Stimulated activated CD4-positive, alpha-beta T cell treated with anti-CD3 and anti-CD28 coated beads, Interleukin-4, amount 100 ng/mL, for 4 hours (primary cell): ENCODE data around the gene SND1.

ENCODE experiments used
- DNase-seq, 2 experiments: peaks; one replicate each; pipeline ENCODE4 v3.0.0-alpha.2; 2020

SND1 gene

GRCh38 chr7:127913686-127914085 is 261.7 kb downstream of the SND1 start:
- no peak for DNase-seq

- no peak for DNase-seq
These were observed 262.7 kb downstream of the SND1 start for GRCh38 chr7:127914693-127915092.

DNA sequence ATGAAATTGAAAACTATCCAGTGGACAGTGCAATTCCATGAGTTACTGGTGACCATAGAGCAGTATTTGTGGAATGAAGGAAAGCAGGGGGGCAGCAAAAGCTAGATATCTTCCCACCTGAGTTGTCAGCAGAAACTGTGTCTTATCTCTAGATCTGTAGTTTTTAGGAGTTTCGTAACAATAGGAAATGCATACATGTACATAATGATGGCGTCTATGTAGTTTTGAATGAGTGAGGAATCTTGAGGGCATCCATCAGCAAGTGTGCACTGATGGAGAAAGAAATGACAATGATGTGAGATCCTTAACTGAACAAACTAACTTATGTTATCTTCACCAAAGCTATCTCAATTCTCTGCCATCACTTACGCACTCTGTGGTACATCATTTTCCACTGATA is 264.7 kb downstream of the SND1 start:
- no peak for DNase-seq

DNA sequence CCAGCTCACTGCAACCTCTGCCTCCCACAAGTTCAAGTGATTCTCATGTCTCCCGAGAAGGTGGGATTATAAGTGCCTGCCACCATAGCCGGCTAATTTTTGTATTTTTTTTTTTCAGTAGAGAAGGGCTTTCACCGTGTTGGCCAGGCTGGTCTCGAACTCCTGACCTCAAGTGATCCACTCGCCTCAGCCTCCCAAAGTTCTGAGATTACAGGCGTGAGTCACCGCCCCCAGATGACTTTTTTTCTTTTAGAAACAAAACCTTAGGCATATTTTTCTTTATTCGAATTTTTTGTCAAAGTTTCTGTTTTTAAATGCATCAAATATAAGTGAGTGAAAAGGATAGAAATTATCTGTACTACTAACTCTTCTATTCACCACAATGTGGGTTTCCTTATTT is 266.1 kb downstream of the SND1 start:
- no peak for DNase-seq

GRCh38 chr7:127920787-127921438 is 268.9 kb downstream of the SND1 start:
- no peak for DNase-seq

DNA sequence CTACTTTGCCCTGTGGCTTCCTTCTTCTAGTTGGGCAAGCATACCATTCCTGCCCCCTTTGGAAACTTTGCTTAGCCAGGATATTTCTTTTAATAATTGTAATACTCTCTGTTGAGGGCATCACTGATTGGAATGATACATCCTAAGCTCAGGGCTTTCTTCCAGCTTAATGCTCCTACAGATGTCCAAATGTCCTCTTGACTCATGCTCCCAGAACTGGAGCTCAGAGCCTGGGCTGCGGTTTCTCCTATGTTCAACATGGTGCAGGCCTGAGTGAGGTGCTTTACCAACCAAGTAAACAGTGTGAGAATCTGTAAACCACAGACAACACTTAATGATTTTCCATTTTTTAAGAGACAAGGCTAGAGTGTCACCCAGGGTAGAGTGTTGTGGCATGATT is 270.7 kb downstream of the SND1 start:
- no peak for DNase-seq

- no peak for DNase-seq
These were observed 272.9 kb downstream of the SND1 start for GRCh38 chr7:127924874-127925273.

DNA sequence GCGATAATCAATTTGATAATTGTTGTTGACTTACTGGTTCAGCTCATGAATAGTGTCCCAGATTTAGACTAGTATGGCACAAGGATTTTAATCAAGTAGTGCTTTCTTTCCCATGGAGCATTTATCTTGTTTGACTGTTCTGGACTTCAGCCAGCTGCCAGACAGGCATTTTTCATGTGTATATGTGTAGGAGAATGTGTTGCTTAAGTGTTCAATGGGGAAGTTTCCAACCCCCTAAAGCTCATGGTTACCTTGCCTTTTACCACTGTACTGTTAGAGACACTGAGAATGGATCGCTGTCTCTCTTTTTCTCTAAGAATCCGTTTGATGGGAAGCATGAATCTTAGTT is 275.3 kb downstream of the SND1 start:
- no peak for DNase-seq

- no peak for DNase-seq
These were observed 276.2 kb downstream of the SND1 start for GRCh38 chr7:127928222-127928621.

DNA sequence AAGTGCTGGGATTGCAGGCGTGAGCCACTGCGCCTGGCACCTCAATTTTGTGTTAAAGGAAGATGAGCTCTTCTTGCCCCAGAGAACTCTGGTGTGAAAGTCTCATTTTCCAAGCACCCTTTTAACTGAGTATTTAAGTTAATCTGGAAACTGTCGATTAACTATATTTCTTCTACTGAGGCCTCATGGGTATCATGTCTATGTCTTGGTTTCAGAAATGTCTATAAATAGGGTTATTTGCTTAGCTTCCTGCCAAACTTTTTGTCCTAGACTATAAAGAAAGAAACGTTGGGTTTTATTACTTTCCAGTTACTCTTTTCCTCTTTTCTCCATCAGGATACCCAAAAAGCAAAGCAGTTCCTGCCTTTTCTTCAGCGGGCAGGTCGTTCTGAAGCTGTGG is 276.9 kb downstream of the SND1 start:
- no peak for DNase-seq

- DNase-seq: no peak
These were observed 278.6 kb downstream of the SND1 start for GRCh38 chr7:127930341-127931328.

DNA sequence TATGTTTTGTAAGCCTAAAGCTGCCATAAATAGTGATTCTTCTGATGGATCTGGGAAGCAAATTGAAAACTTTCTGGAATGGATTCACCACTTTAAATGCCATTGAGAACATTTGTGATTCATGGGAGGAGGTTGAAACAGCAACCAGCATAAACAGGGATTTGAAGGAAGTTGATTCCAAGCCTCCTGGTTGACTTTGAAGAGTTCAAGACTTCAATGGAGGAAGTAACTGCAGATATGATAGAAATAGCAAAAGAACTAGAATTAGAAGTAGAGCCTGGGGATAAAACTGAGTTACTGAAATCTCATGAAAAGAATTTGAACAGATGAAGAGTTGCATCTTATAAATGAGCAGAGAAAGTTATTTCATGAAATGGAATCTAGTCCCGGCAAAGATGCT is 280.1 kb downstream of the SND1 start:
- DNase-seq: no peak

- DNase-seq: no peak
These were observed 280.5 kb downstream of the SND1 start for GRCh38 chr7:127932496-127932895.

GRCh38 chr7:127933146-127933545 is 281.2 kb downstream of the SND1 start:
- DNase-seq: no peak

DNA sequence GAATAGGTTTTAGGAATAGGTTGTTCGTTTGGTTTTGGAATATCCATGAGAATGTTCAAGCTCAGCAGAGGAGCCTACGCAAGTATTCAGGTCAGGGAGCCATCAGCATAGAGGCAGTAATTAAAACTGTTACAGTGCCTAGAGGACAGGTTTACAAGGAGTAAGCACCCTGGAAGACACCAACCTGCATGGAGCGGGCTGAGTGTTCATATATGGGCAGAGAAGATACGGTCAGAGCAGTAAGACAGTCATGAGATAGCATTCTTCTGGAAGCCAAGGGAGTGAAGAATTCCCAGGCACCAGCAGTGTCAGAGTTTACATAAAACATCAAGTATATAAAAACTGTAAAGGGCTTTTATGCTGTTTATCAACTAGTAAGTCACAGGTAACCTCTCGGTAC is 282.7 kb downstream of the SND1 start:
- DNase-seq: no peak

GRCh38 chr7:127935847-127936376 is 283.9 kb downstream of the SND1 start:
- no peak for DNase-seq

GRCh38 chr7:127937066-127937680 is 285.2 kb downstream of the SND1 start:
- DNase-seq: no peak

DNA sequence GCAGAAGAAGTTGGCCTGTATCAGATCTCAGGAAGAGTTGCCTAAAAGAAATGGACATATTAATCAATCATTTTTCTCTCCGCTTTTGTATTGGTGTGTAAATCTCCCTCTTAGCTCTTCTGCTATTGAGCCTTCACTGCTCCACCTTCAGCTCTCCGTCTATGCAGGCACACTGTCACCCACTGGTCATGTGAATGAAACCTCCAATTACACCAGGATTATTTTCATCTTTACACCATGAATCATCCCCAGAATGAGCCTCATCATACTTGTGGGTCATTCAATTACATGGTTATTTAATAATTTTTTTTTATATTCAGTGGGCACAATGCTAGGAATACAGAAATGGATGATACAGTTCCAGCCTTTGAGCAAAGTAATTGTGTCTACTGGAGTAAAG is 286.6 kb downstream of the SND1 start:
- no peak for DNase-seq

GRCh38 chr7:127940381-127941160 is 288.6 kb downstream of the SND1 start:
- no peak for DNase-seq

DNA sequence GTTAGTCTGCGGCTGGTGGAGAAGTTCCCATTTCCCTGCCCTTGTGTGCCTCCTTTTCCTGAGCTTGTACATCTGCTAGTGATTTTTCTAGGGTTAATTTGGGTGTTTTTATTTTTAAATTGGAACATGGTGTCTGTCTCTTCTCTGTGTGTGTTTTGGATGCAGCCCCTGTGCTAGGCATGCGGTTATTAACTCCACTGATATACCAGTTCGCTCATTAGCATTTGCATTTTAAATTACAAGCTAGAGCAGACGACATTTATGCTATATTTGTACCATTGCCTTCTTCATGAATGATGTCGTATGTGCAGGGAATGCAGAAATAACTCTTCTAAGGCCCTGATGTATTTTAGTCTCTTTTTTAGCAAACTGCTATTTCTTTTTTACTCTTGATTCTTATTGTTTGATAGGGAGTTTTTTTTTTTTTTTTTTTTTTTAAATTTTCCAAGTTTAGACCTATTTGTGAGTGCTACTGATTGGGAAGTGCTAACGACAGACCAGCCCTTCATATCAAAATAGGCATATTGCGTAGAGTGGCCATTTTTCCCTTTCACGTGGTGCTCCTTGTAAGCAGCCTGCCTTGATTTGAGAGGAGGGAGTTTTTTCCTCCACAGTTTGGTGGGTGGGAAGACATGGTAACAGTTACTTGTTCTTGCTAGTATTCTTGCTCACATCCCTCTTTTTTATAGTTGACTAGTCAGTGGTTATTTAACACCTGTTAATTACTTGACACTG is 289.6 kb downstream of the SND1 start:
- no peak for DNase-seq

- DNase-seq: no peak
These were observed 291.8 kb downstream of the SND1 start for GRCh38 chr7:127943541-127944521.
